Endometrium (tissue), 2 donors: Measurements from ENCODE around the gene SAP30L.

ENCODE experiments used
- FAIRE-seq: peaks from 2 replicates; lab custom pipeline; 2012; peaks lifted over from hg19 to GRCh38; lab: Jason Lieb, UNC
- donor health status: control.
- donor health status: control.

Gene SAP30L

GRCh38 chr5:154421868-154422267 lies 23.9 kb upstream of the SAP30L start:
- FAIRE-seq, result no peak

GRCh38 chr5:154422298-154422697 lies 23.5 kb upstream of the SAP30L start:
- no peak for FAIRE-seq

GRCh38 chr5:154428208-154428607 lies 17.6 kb upstream of the SAP30L start:
- FAIRE-seq, result no peak

GRCh38 chr5:154429341-154429740 lies 16.5 kb upstream of the SAP30L start:
- no peak for FAIRE-seq

- no peak for FAIRE-seq
Measured at GRCh38 chr5:154430466-154430865, 15.3 kb upstream of the SAP30L start.

- no peak for FAIRE-seq
Measured at GRCh38 chr5:154430961-154431630, 14.7 kb upstream of the SAP30L start.

GRCh38 chr5:154435226-154435625 lies 10.6 kb upstream of the SAP30L start:
- no peak for FAIRE-seq

- no peak for FAIRE-seq
Measured at GRCh38 chr5:154437281-154437965, 8.4 kb upstream of the SAP30L start.

- FAIRE-seq, result no peak
Measured at GRCh38 chr5:154440540-154440939, 5.3 kb upstream of the SAP30L start.

GRCh38 chr5:154442801-154443200 lies 3.0 kb upstream of the SAP30L start:
- no peak for FAIRE-seq

GRCh38 chr5:154444556-154445421 lies 1.0 kb upstream of the SAP30L start:
- FAIRE-seq, result no peak

GRCh38 chr5:154446195-154447088 lies 645 bp downstream of the SAP30L start:
- FAIRE-seq, result no peak

- no peak for FAIRE-seq
Measured at GRCh38 chr5:154447089-154447725, 1.4 kb downstream of the SAP30L start.

- no peak for FAIRE-seq
Measured at GRCh38 chr5:154449786-154450185, 4.0 kb downstream of the SAP30L start.

- no peak for FAIRE-seq
Measured at GRCh38 chr5:154451957-154452356, 6.2 kb downstream of the SAP30L start.

GRCh38 chr5:154455585-154455984 lies 9.8 kb downstream of the SAP30L start:
- FAIRE-seq, result no peak

- no peak for FAIRE-seq
Measured at GRCh38 chr5:154456540-154456939, 10.7 kb downstream of the SAP30L start.

GRCh38 chr5:154459015-154459414 lies 13.2 kb downstream of the SAP30L start:
- FAIRE-seq, result no peak

GRCh38 chr5:154460172-154460571 lies 14.4 kb downstream of the SAP30L start:
- no peak for FAIRE-seq

GRCh38 chr5:154461531-154461930 lies 15.7 kb downstream of the SAP30L start:
- no peak for FAIRE-seq

- no peak for FAIRE-seq
Measured at GRCh38 chr5:154464438-154464837, 18.6 kb downstream of the SAP30L start.
